ENCODE data around the gene PIM3.

DNA sequence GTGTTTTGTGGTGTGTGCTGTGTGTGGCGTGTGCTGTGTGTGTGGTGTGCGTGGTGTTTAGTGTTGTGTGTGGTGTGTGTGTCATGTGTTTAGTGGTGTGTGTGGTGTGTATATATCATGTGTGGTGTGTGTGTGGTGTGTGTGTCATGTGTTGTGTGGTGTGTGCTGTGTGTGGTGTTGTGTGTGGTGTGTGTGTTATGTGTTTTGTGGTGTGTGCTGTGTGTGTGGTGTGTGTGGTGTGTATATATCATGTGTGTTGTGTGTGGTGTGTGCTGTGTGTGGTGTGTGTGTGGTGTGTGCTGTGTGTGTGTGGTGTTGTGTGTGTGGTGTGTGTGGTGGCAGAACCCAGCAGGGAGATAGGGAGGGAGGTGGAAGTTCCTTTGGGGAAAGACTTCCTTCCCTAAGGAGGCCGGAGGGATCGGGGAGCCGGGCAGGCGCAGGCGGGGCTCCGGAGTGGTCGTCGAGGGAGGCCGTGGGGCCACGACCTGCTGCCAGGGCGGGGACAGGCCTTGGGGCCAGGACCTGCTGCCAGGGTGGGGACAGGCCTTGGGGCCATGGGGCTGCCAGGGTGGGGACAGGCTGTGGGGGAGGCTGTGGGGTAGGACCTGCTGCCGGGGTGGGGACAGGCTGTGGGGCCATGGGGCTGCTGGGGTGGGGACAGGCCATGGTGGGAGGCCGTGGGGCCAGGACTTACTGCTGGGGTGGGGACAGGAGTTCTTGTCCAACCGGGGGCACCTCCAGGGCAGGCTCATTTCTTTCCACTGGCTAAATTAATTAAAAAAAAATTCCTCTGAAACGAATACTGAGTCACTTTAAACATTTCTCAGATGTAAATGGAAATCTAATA lies 15.2 kb downstream of the PIM3 start:
- TF ChIP-seq, protein P1, sequence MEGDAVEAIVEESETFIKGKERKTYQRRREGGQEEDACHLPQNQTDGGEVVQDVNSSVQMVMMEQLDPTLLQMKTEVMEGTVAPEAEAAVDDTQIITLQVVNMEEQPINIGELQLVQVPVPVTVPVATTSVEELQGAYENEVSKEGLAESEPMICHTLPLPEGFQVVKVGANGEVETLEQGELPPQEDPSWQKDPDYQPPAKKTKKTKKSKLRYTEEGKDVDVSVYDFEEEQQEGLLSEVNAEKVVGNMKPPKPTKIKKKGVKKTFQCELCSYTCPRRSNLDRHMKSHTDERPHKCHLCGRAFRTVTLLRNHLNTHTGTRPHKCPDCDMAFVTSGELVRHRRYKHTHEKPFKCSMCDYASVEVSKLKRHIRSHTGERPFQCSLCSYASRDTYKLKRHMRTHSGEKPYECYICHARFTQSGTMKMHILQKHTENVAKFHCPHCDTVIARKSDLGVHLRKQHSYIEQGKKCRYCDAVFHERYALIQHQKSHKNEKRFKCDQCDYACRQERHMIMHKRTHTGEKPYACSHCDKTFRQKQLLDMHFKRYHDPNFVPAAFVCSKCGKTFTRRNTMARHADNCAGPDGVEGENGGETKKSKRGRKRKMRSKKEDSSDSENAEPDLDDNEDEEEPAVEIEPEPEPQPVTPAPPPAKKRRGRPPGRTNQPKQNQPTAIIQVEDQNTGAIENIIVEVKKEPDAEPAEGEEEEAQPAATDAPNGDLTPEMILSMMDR (IDR thresholded peaks at IDR 0.05) = no peak
- no peak for TF ChIP-seq POLR2AphosphoS5 (IDR thresholded peaks at IDR 0.05; ENCODE audit: low read depth, low read length)
